SW480 (cell line): ENCODE data around the gene LCE3B.
"Not testable (repeated sequence)": the region's sequence is repeated elsewhere in the genome, so short reads cannot be mapped to it uniquely, and the experiment has no call there.

Experiments
- DNase-seq: peaks from one replicate; pipeline ENCODE4 v3.0.0-alpha.2; 2016; ENCODE audit warnings: low spot score

The LCE3B gene, protein sequence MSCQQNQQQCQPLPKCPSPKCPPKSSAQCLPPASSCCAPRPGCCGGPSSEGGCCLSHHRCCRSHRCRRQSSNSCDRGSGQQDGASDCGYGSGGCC

GRCh38 chr1:152613511-152613910 is at the start of gene LCE3B:
Gene LCE3B (plus strand): TSS chr1:152613811. CDS start chr1:152613811, 0 bp downstream.
- DNase-seq = no peak

GRCh38 chr1:152565115-152565514 is 48.5 kb upstream of the LCE3B start:
- no peak for DNase-seq

GRCh38 chr1:152565535-152566215 is 47.9 kb upstream of the LCE3B start:
- no peak for DNase-seq

DNA sequence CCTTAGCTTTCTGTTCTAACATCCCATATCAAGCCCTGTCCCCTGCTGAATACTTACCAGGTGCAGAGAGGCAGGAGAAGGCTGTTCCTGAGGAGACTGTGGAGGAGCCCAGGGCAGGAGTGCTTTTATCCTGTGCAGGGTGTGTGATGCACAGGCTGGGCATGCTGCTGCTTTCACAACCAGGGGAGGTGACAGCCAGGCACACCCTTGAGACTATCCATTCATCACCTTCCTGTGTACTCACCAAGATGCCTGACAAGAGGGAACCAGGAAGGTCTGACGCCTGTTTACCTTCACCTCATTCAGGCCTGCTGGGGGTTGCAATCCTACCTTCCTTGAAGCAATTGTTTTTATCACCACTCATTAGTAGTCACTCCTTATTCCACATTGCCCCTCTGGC is 46.9 kb upstream of the LCE3B start, which contains the start of gene LCE3E:
TSS of gene LCE3E (minus strand) at position 100 of the 400 bp plus-strand sequence. CDS start 572 bp downstream, outside the sequence.
- DNase-seq = no peak

DNA sequence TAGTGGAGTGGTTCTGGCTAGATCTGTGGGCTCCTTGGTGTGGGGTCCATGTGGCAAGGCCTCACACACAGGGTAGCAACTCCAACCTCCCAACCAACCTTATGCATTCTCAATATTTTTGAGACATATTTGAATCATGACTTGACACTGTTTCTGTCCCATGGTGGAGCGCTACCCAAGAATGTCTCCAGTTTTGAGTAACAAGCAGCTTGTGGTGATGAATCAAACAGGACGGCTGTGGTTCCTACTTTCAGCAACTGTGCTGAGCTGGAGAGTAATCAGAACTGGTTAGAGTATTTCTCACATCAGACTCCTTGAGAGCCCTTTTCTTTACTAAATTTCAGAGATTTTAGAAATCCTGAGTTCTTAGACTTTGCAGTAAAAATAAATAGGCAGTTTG is 36.4 kb upstream of the LCE3B start:
- no peak for DNase-seq

- DNase-seq = not testable (repeated sequence)
These were observed 34.1 kb upstream of the LCE3B start for GRCh38 chr1:152579526-152579925.

- DNase-seq = no peak
These were observed 33.2 kb upstream of the LCE3B start, which contains the start of gene LCE3D for GRCh38 chr1:152580433-152580832. Gene LCE3D (minus strand): TSS chr1:152580516. CDS start chr1:152579936, 580 bp downstream.

GRCh38 chr1:152582647-152583046 is 31.0 kb upstream of the LCE3B start:
- DNase-seq = no peak

- no peak for DNase-seq
These were observed 28.0 kb upstream of the LCE3B start for GRCh38 chr1:152585586-152585985.

DNA sequence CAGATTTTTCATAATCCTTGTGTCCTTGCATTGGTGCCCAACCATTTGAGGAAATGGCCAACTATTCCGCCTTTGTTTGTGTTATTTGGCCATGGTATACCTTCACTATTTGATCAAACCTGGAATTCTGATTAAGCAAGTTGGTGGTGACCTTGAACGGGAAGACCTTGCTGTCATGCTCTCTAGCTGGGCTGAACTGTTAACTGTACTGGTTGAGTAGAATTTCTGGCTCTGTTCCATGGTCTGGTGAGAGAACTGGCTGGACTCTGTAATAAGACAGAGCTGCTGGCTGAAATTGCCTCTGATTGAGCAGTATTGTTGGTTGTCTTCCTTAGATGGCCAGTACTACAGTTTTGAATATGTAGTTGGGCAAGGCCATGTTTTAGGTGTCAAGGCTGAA is 16.6 kb upstream of the LCE3B start:
- DNase-seq = no peak

DNA sequence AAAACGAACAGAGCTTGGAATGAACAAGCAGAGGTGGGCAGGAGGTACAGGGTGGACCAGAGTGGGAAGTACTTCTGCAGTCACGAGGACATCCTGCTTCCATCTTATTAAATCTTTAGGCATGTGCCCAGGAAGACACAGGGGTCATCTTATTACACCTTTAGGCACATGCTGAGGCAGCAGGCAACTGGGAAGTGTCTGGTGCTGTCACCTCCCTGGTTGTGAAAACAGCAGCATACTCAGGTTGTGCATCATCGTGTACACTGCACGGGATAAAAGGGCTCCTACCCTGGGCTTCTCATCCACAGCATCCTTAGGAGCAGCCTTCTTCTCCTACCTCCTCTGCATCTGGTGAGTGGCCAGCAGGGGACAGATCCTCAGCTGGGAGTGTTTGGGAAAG is 13.7 kb upstream of the LCE3B start, which contains the start of gene LCE3C:
TSS of gene LCE3C (plus strand) at position 301 of the 400 bp plus-strand sequence. CDS start 498 bp downstream, outside the sequence.
- DNase-seq = no peak

DNA sequence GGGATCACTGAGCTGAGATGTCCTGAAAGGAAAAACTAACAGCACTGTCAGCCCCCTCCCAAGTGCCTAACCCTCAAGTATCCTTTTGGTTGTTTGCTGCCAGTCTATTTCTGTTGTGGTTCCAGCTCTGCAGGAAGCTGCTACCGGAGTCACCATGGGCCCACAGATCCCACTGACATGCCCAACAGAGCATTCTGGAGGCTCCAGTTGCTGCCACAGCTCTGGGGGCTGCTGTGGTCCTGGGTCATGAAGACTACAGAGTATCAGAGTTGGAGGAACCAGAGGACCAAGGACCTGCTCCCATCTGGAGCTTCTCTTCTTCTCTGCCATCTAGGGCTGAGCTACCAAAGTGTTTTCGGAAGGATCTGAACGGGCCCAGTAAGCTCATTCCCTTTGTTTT is 8.4 kb downstream of the LCE3B start:
- no peak for DNase-seq

- DNase-seq = peak; percentile 26
These were observed 9.2 kb downstream of the LCE3B start, which contains the start of gene LCE3A for GRCh38 chr1:152622803-152623202. Gene LCE3A (minus strand): TSS chr1:152623103. CDS start chr1:152623103, 0 bp downstream.

DNA sequence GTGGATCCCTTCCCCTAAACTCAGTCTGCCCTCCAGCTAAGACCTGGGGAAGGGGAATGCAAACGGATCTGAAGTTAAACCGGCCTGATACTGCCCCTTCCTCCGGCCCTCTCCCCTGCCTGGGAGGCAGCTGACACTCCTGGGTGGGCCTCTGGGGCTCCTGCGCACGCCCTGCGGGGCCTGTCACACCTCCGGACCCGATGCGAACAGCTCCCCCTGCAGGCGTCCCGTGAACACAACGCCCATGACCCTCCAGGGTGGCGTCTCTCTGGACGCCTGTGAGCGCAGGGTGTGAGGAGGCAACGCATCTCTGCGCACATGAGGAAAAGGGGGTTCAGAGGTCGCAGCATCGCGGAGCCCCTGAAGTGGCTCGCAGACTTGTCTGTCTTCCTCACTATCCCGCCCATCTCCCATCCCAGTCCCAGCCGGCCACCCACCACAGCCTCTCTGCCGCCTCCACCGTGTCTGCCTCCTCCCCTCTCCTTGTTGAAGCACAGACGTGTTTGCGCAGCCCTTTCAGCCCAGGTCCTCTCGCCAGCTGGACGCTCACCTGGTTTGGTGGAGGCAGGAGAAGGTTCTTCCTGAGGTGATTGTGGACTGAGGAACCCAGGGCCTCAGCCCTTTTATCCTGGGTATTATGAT is 9.7 kb downstream of the LCE3B start:
- DNase-seq = no peak

- DNase-seq = no peak
These were observed 13.1 kb downstream of the LCE3B start for GRCh38 chr1:152626744-152627143.

DNA sequence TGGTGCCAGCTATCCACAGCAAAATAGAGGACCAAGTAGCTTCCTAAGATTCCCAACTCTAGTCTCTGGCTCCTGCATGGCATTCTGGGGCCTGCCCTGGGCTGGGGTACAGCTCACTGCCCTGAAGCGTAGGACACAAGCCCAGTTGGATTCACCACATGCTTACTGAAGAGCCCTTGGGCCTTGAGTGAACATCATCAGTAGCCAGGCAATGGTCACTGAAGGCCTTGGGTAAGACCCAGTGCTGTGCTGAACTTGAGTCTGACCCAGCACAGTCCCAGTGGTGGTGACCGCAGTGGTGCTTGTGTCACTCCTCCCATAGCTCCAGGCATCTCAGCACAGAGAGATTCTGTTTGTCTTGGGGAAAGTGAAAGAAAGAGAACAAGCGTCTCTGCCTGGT is 17.0 kb downstream of the LCE3B start:
- DNase-seq = no peak

DNA sequence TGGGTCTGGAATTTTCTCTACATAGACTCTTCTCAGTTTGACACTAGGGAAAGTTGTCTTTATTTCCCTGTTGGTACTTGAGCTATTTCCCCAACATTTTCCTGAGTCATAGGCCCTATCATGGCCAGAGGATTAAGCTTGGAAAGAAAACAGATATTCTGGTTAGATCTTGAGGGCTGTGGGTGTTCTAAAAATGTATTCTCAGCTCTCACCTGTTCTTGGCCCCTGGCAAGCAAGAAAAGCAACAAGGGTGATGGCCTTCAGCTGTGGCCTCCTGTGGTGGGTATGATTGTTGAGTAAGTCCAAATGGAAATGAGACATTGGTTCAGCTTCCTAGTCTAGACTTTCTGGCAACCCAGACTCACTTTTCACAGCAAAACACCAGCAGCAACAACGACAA is 26.7 kb downstream of the LCE3B start:
- DNase-seq = no peak

DNA sequence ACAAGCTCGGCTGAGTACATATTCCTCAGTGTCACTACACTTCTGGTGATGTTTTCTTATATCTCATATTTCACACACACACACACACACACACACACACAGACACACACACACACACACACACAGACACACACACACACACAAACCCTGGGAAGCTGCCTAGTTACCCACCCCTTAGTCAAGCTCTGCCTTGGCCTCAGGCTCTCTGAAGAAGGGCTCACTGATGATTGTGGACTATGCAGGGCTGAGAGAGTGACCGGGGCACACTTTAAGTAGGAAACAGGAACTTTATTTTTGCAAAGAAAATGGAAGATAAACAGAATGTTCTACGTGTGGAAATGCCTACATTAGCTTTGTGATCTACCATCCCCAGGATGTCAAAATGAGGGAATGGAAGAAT is 30.3 kb downstream of the LCE3B start:
- DNase-seq = no peak

- no peak for DNase-seq
These were observed 31.5 kb downstream of the LCE3B start for GRCh38 chr1:152645146-152645545.

GRCh38 chr1:152646656-152647055 is 33.0 kb downstream of the LCE3B start:
- no peak for DNase-seq

GRCh38 chr1:152654110-152654509 is 40.5 kb downstream of the LCE3B start:
- peak; percentile 50 for DNase-seq

DNA sequence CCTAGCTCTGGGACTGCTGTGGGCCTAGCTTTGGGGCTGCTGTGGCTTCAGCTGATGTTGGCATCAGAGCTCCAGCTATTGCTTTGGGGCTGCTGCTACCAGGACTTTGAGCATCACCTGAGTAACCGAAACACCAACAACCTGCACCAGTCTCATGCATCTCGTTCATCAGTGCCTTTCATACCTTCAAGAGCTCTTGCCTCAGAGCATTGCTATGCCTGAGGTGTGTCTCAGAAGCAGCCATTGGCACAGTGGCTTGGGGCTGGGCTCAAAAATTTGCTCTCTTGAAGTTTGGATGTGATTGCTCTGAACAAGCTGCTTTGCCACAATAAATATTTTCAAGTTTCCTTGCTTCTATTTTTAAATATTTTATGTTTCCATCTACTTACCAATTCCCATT is 42.8 kb downstream of the LCE3B start:
- no peak for DNase-seq

DNA sequence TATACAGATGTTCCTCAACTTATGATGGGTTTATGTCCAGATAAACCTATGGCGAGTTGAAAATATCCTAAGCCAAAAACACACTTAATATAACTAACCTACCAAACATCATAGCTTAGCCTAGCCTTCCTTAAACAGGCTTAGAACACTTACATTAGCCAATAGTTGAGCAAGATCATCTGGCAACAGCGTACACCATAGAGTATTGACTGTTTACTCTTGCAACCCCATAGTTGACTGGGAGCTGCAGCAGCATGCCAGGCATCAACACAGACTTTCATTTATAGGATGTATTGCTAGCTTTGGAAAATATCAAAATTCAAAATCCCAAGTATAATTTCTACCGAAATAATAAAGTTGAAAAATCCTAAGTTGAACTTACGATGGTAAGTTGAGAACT is 44.1 kb downstream of the LCE3B start:
- no peak for DNase-seq
